WERI-Rb-1 (cell line): ENCODE data around the gene TIMM17A.
A peak's percentile ranks its signal among the peaks of the same experiment; 100 is the strongest.

ENCODE experiments used
- DNase-seq: peaks from one replicate; pipeline ENCODE4 v3.0.0-alpha.2; 2020
- H3K27ac ChIP-seq: fragments of 250-450 bp; sonication (Bioruptor Pico); 2 replicates; pipeline ENCODE4 v1.5.1; 2020; ENCODE audit warnings: mild to moderate bottlenecking, moderate library complexity
- H3K27me3 ChIP-seq: fragments of 250-450 bp; sonication (Bioruptor Pico); 2 replicates; pipeline ENCODE4 v1.5.1; 2021; ENCODE audit warnings: mild to moderate bottlenecking, low read depth, moderate library complexity; ENCODE audit not compliant: insufficient read depth, severe bottlenecking
- H3K36me3 ChIP-seq: fragments of 250-450 bp; sonication (Bioruptor Pico); 2 replicates; pipeline ENCODE4 v1.5.1; 2020; ENCODE audit warnings: mild to moderate bottlenecking, moderate library complexity
- H3K4me3 ChIP-seq: 2 replicates; pipeline ENCODE4 v1.5.1; 2011; ENCODE audit warnings: low read depth, mild to moderate bottlenecking, control low read depth, low read length
- H3K9me3 ChIP-seq: fragments of 250-450 bp; sonication (Bioruptor Pico); 2 replicates; pipeline ENCODE4 v1.5.1; 2021; ENCODE audit warnings: mild to moderate bottlenecking, moderate library complexity; ENCODE audit not compliant: severe bottlenecking
- CTCF ChIP-seq: IDR thresholded peaks from 2 replicates; pipeline ENCODE4 v1.5.1; 2011; ENCODE audit warnings: low read depth, mild to moderate bottlenecking, control low read depth, inconsistent platforms, low read length

The TIMM17A gene

GRCh38 chr1:201933840-201934430 lies 21.4 kb upstream of the TIMM17A start:
- Histone ChIP-seq H3K27me3 (no peaks in the 10 kb centered on the region), H3K4me3 (no peak overlapping the region), H3K9me3 (no peaks in the 10 kb centered on the region), H3K27ac (peak overlapping the region; percentile 3; the same call in 1 of the 2 replicates), H3K36me3 (peaks cover 8% of the 10 kb centered on the region; the same call in 1 of the 2 replicates)
- TF ChIP-seq CTCF: no peak
- peak; percentile 74 for DNase-seq

- peak overlapping the region; percentile 82 for H3K27ac ChIP-seq
- DNase-seq: no peak
Observed at GRCh38 chr1:201937624-201938213, 17.6 kb upstream of the TIMM17A start.

GRCh38 chr1:201938440-201939035 lies 16.8 kb upstream of the TIMM17A start:
- TF ChIP-seq CTCF: no peak
- no peaks in the 10 kb centered on the region for H3K36me3 ChIP-seq

More at GRCh38 chr1:201937624-201938213, 17.6 kb upstream of the TIMM17A start:
- H3K9me3 ChIP-seq: no peaks in the 10 kb centered on the region
- no peak for TF ChIP-seq CTCF
- H3K36me3 ChIP-seq: no peaks in the 10 kb centered on the region
- H3K4me3 ChIP-seq: no peak overlapping the region; the same call in 1 of the 2 replicates
- H3K27me3 ChIP-seq: no peaks in the 10 kb centered on the region

GRCh38 chr1:201939148-201939547 lies 16.2 kb upstream of the TIMM17A start:
- Histone ChIP-seq H3K4me3 (peak overlapping the region; percentile 11), H3K9me3 (no peaks in the 10 kb centered on the region), H3K27ac (peak overlapping the region; percentile 82), H3K36me3 (no peaks in the 10 kb centered on the region), H3K27me3 (no peaks in the 10 kb centered on the region)
- no peak for TF ChIP-seq CTCF
- DNase-seq: peak; percentile 90

More at GRCh38 chr1:201938440-201939035, 16.8 kb upstream of the TIMM17A start:
- no peaks in the 10 kb centered on the region for H3K9me3 ChIP-seq
- no peaks in the 10 kb centered on the region for H3K27me3 ChIP-seq
- DNase-seq: peak; percentile 95
- peak overlapping the region; percentile 82 for H3K27ac ChIP-seq
- H3K4me3 ChIP-seq: peak overlapping the region; percentile 27

- TF ChIP-seq CTCF: no peak
- Histone ChIP-seq H3K9me3 (no peaks in the 10 kb centered on the region), H3K4me3 (peak overlapping the region; percentile 11), H3K27me3 (no peaks in the 10 kb centered on the region), H3K27ac (peak overlapping the region; percentile 82), H3K36me3 (no peaks in the 10 kb centered on the region)
- DNase-seq: no peak
Observed at GRCh38 chr1:201939574-201939973, 15.7 kb upstream of the TIMM17A start.
